Stimulated activated CD4-positive, alpha-beta T cell treated with anti-CD3 and anti-CD28 coated beads, Interleukin-2, amount 100 ng/mL, for 24 hours (primary cell): ENCODE data around the gene MATN1.
"Not testable (repeated sequence)": the region's sequence is repeated elsewhere in the genome, so short reads cannot be mapped to it uniquely, and the experiment has no call there.

ENCODE experiments used
- DNase-seq, 2 donors: peaks; one replicate each; pipeline ENCODE4 v3.0.0-alpha.2; 2020

Gene MATN1, protein sequence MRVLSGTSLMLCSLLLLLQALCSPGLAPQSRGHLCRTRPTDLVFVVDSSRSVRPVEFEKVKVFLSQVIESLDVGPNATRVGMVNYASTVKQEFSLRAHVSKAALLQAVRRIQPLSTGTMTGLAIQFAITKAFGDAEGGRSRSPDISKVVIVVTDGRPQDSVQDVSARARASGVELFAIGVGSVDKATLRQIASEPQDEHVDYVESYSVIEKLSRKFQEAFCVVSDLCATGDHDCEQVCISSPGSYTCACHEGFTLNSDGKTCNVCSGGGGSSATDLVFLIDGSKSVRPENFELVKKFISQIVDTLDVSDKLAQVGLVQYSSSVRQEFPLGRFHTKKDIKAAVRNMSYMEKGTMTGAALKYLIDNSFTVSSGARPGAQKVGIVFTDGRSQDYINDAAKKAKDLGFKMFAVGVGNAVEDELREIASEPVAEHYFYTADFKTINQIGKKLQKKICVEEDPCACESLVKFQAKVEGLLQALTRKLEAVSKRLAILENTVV

GRCh38 chr1:30723331-30723755, at the start of gene MATN1:
Gene MATN1, minus strand, starts transcription at chr1:30723585. Its CDS starts 34 bp downstream, at chr1:30723551.
- no peak for DNase-seq

DNA sequence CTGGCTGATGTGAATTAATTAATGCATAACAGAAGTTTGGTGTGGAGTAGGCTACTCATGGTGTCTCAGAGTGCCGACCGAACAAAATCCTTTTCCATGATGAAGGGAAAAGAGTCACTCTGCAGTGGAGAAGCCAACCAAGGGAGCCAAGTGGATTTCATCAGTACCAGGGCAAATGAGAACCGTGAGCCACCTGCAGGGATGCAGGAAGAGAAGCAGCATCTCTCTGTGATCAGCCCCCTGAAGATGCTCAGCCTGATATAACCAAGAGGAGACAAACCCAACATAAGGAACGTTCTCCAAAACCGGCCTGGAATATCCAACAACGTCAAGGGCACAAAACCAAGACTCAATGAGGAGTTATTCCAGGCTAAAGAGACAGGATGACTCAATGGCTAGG, 47.6 kb upstream of the MATN1 start:
- DNase-seq, result no peak

DNA sequence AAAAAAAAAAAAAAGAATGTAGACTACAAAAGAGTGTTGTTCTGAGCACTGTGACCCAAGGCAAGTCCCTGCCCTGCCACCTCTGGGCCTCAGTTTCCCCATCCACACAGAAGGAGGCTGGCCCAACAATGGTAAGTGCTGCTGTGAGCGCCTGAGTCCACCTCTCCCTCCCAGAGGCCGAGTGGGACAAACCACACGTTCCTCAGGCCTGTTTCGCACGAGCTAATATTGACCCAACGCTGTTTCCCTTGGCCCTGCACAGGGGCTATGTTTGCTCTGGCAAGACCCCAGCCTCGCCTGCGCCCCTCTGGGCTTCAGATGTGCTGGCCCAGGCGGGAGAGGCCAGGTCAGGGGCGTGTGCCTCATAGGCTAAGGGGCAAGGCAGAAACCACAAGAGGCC, 46.8 kb upstream of the MATN1 start:
- DNase-seq, result no peak

GRCh38 chr1:30768830-30769718, 45.7 kb upstream of the MATN1 start:
- no peak for DNase-seq

- DNase-seq, result no peak
Observed at GRCh38 chr1:30768159-30768829, 44.9 kb upstream of the MATN1 start.

DNA sequence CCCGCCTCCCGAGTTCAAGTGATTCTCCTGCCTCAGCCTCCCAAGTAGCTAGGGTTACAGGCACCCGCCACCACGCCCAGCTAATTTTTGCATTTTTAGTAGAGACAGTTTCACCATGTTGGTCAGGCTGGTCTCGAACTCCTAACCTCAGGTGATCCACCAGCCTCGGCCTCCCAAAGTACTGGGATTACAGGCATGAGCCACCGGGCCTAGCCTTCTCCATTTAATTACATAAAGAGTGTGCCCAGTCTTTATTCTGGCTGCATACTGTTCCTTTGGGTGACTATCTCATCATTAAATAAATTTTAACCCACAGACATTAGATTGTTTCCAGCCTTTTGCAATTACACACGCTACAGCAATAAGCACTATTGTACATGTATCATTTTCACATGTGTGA, 43.6 kb upstream of the MATN1 start:
- not testable (repeated sequence) for DNase-seq

DNA sequence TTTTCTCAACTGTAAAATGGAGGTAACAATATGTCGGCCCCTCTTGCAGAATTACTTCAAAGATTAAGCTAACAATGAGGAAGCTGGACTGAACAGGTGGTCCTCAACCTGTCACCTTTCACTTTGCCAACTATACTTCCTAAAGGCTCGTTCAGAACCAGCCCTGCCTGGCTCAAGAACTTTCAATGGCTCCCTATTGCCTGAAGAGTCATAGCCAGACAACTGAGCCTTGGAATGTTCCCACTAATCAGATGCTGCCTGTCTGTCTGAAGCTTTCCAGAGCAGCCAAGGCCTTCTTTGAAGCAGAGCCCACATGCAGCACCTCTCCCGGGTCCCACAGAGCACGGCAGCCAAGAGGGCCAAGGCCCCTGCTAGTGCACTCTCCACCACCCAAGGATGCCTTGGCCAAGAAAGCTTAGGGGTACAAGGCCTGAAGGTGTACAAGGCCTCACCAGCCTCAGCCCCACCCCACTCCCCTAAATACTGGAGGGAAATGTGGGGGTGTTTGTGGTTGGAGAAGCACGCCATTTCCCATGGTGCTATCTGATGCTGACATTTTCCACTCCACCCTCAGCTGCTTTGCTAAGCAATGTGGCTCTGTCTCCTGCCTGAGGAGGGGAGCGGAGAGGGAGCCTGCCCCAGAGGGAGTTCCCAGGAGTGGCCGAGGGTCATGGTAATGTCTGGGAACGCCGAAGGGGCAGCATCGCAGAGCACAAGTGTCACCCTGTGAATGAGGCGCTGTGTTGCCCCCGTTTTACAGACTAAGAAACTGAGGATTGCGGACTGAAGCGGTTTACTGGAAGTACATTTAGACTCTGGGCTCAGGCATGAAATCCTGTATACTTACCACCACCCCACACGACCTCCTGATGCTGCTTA, 42.4 kb upstream of the MATN1 start:
- DNase-seq, result peak in 1 of 2 donors; percentile 34

DNA sequence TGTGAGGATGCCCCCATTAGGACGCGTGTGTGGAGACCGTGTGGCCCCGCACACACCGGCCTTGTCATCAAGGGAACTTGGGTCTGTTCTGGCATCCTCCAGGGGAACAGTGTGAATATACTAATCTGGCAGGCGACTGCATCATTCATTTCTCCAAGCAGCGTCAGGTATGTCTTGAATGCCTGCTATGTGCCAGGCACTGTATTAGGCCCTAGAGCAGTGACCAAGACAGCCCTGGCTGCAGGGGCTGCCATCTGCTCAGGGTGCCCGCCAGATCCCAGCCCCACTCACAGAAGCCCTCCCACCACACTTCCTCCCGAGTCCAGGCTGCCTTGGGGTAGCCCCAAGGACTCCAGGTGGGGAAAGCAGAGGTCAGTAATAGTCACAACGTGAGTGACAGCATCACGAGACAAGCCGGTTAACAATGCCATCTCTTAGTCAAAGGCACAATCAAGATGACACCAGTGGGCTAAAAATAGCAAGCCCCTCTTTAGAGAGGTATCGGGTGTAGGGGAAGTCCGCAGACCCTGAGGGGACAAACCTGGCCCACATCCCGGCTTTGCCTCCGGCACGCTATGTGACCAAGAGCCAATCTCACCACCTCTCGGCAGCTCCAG, 41.7 kb upstream of the MATN1 start:
- DNase-seq, result no peak

GRCh38 chr1:30764396-30764795, 41.0 kb upstream of the MATN1 start:
- no peak for DNase-seq

- no peak for DNase-seq
Observed at GRCh38 chr1:30763651-30764248, 40.4 kb upstream of the MATN1 start.

GRCh38 chr1:30762930-30763650, 39.7 kb upstream of the MATN1 start:
- DNase-seq, result no peak

- no peak for DNase-seq
Observed at GRCh38 chr1:30762152-30762929, 39.0 kb upstream of the MATN1 start.

DNA sequence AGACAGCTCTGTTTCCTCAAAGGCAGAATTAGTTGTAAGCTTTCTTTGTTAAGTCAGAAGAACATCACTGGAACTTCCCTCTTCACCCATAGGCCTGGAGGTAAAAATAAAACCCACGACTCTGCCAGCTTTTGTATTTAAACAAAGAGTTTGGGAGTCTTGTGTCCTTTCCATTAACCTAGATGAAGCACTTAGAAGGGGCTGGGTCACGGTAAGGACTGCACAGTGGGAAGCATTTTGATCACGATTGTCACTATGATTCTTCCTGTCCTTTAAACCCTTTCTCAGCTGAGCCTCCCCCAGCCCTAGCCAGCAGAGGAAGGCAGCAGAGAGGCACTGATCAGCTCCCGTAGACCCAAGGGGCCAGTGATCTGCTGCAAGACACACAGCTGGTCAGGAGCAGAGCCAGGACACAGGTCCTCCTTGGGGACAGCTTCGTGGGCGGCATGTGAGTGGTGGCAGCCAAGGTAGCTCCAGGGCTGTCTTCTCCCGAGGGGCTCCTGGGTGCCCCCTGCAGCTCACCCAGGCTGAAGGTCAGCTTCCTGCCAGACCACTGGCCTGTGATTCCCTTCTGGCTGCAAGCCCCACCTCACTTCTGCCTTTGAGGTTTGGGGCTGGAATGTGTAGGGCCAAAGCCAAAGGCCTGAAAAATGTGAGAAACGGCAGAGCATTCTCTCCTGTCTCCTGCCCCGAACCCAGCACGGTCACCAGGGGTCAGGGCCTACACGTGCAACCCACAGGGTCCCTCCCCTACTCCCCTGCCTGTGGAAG, 38.2 kb upstream of the MATN1 start:
- DNase-seq, result no peak

DNA sequence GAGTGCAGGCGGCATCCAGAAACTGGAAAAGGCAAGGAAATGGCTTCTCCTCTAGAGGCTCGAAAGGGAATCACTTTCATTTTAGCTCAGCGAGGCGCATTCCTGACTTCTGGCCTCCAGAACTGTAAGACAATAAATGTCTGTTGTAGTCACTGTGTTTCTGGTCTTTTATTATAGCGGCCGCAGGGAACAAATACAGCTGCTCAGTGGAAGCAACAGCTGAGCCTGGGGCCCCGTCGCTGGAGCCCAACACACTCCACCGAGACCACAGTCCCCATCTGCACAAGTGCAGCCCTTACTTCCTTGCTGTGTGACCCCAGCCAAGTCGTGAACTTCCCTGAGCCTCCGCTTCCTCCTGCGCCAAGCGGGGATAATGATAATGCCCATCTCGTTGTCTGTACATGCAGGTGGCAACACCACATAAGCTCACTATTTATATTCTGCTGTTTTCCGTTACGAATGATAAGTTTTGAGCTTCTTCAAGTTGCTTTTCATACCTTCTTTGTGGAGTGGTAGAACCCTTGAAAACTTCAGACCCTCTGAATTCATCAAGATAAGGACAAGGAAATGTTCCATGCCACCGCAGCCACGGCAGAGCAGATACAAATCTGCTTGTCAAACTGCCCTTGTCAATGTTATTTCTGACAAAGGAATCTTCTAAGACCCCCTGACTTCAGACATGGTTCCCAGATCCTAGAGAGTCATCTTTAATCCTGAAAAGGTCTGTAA, 37.4 kb upstream of the MATN1 start:
- no peak for DNase-seq

DNA sequence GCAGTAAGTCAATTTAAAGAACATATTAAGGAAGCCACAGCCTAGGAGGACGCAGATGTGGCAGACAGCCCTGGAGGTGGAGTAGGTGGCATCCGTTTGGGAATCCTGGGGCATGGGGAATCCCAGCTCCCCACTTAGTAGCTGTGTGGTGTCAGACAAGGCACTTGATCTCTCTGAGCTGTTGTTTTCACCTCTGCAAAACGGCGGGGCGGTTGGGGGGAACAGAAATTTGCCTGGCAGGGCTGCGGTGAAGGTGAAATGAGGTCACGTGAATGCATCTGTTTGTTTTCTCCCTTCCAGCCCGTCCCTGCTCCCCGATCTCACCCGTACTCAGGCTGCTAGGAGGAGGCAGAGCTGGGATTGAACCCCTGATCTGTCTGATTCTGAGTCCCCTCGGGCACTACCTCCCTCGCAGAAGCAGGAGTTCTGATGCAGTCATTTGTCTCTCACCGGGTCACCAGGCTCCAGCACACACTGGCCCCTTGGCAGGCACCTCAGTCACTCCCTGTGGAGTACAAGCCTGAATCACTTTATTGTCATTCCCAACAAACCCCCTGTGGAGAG, 36.4 kb upstream of the MATN1 start:
- DNase-seq, result peak; percentile 61 to 70

DNA sequence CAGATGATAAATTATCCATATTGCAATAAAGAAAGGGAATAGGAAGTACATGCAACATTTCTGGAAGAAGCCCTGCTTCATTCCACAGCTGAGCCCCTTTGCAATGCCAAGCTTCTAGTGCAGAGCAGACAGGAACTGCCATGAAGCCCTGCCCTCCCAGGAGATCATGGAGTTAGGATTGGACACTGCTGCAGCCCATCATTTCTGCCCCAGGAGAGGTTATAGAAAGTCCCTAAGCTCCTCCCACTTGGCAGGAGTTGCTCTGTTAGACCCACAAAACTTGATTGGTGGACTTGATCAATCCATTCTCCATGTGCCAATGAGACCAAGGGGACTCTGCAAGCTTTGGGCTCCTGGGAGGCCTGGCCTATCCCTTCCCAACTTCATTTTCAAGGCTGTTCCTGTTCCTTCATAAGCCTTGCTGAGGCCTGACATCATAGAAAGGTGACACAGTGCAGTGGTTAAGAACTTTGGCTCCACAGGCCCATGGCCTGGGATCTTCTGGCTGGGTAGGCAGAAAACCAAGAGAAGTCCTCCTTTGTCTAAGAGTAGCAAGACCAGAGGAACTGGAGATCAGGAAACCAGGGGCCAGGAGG, 35.5 kb upstream of the MATN1 start:
- peak in 1 of 2 donors; percentile 31 for DNase-seq

DNA sequence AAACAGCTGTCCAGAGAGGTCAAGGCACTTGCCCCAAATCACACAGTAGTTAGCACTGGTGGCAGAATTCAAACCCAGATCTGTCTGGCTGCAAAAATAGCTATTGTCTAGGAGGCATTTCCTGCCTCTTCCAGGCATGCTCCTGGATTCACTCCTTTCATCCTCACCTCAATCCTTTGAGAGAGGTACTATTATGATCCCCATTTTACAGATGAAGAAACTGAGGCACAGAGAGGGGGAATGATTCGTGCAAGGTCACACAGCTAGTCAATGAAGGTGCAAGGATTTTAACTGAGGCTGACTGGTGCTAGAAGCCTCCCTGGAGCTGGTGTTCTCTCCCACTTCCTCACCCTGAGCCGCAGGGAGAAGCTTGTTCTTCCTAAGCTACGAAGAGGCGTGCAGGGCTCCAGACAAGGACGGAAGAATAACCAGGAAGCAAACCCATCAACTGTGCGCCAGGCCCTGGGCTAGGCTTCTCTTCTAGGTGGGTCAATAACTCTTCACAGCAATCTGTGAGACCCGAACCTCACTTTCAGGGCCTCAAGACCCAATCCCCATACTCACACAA, 34.8 kb upstream of the MATN1 start:
- DNase-seq, result no peak
